ENCODE measurements around the gene EPS8L3.

- peak; percentile 23 for TF ChIP-seq CTCF (IDR thresholded peaks at IDR 0.05)
- TF ChIP-seq EZH2phosphoT487 (IDR thresholded peaks at IDR 0.05), result no peak
- no peak for TF ChIP-seq EZH2 (IDR thresholded peaks at IDR 0.05)
These were observed 27.2 kb upstream of the EPS8L3 start for GRCh38 chr1:109790735-109791494.
